Heart right ventricle (tissue), 16 donors: ENCODE data around the gene GALC. TPM values are rescaled to one million over a fixed set of nuclear protein-coding genes. Genes with fewer than 3 reads are reported as not detected.

Experiments
- ATAC-seq, 8 donors: fragments of 200-7000 bp; cut with Tn5 transposase; one replicate each; pipeline ENCODE4 v1.9.1; 2020; ENCODE audit warnings: mild to moderate bottlenecking in 8 of 8, moderate library complexity in 8 of 8, moderate number of reproducible peaks in 1 of 8
- DNase-seq, 2 donors: peaks; one replicate each; pipeline ENCODE4 v3.0.0-alpha.2; 2020
- H3K27ac ChIP-seq, 10 donors: fragments of 200-600 bp; sonication (generic) in 2 of 10; one replicate each; pipeline versions ENCODE4 v1.5.0 to v1.8.0; 2020 to 2022; ENCODE audit warnings: mild to moderate bottlenecking in 3 of 10
- H3K27me3 ChIP-seq, 7 donors: fragments of 200-600 bp; one replicate each; pipeline ENCODE4 v1.8.0; 2021 to 2022; ENCODE audit warnings: mild to moderate bottlenecking in 2 of 7
- H3K36me3 ChIP-seq, 9 donors: fragments of 200-600 bp; sonication (generic) in 1 of 9; one replicate each; pipeline versions ENCODE4 v1.5.0 to v1.8.0; 2020 to 2022; ENCODE audit warnings: mild to moderate bottlenecking in 2 of 9
- H3K4me1 ChIP-seq, 9 donors: fragments of 200-600 bp; sonication (generic) in 1 of 9; one replicate each; pipeline versions ENCODE4 v1.5.0 to v1.8.0; 2020 to 2022; ENCODE audit warnings: mild to moderate bottlenecking in 4 of 9
- H3K4me3 ChIP-seq, 10 donors: fragments of 200-600 bp; sonication (generic) in 2 of 10; one replicate each; pipeline versions ENCODE4 v1.5.0 to v1.8.0; 2020 to 2022; ENCODE audit warnings: mild to moderate bottlenecking in 7 of 10, moderate library complexity in 2 of 10
- H3K9me3 ChIP-seq, 11 donors: fragments of 200-600 bp in 10 of 11; sonication (generic) in 2 of 11; one replicate each; pipeline versions ENCODE4 v1.5.0 to v1.8.0; 2013 to 2022; ENCODE audit warnings: mild to moderate bottlenecking in 2 of 11, control low read depth in 1 of 11, moderate library complexity in 1 of 11
- WGBS, 2 donors: extraction: QIAGEN DNeasy Blood & Tissue Kit; methylation state at CpG; one replicate each; pipeline ENCODE4 v1.1.7; 2013; ENCODE audit warnings: inconsistent platforms in 1 of 2; 5-methylcytosine and 5-hydroxymethylcytosine counted together
- intact Hi-C, 10 donors: fragments of 100-400 bp; cut with DNase I; formaldehyde crosslinking; loops; one replicate each; pipeline versions ENCODE4 v1.11.1 to v1.14.2; 2022
- polyA plus RNA-seq, 2 donors: library from polyadenylated mRNA; stranded (reverse); fragments of 200-250 nt; gene quantifications; one replicate each; pipeline ENCODE4 v1.2.3, GENCODE V29; 2013
- total RNA-seq, 10 donors: library from RNA; stranded (reverse); fragmentation: NEBNext Ultra II Directional in 3 of 10; extraction: Animal tissue kit (Norgen Biotek cat#: 25700) in 3 of 10; gene quantifications; one replicate each; pipeline versions ENCODE4 v1.2.1 to v1.2.4, GENCODE V29; 2021 to 2023
- TF ChIP-seq, protein P1 (sequence below), 9 donors: fragments of 200-600 bp; sonication (generic) in 2 of 9; IDR thresholded peaks; one replicate each; pipeline versions ENCODE4 v1.5.0 to v1.8.0; 2021 to 2022; ENCODE audit warnings: antibody characterized with exemption in 9 of 9, mild to moderate bottlenecking in 5 of 9, moderate library complexity in 1 of 9
- donor health status: Arrhythmogenic right ventricular cardiomyopathy.
- donor health status: ischemic (EF 13 %, LVEDD 7.1; RV severe dilation, severe dysfunction).
- donor health status: healthy with polysubstance abuse.
- donor health status: DM: no; HTN: yes; CAD: no.
- donor health status: DM: no; HTN: no; CAD: no.
- donor health status: ischemic (EF 25% LVEDD 6.9; RV normal size, moderate dysfunction).
- donor health status: ischemic (EF 25% LVEDD 5.7; RV mildly dilated, moderate dysfunction).
- donor health status: healthy.
- donor health status: DM: yes; HTN: yes; CAD: no.
- donor health status: Ischemic cardiomyopathy.
- donor health status: ischemic (EF 35%, LVEDD 5.7; RV mildly dilated, moderate dysfunction).
- donor health status: nonischemic (EF 11% LVEDD 7.7; RV severe dilation, severe dysfunction).
- donor health status: DM: yes; HTN: yes; CAD: no.
- donor health status: PGD.
- donor health status: ischemic (EF 29% LVEDD 5.4; RV normal size, mild dysfunction).
- donor health status: nonischemic (EF 23%, LVEDD 6.1; RV moderate dilation, normal function).

Gene GALC
- total and polyA plus RNA-seq, 12 donors = 4.7 to 19.4 (median 14.1) TPM

DNA sequence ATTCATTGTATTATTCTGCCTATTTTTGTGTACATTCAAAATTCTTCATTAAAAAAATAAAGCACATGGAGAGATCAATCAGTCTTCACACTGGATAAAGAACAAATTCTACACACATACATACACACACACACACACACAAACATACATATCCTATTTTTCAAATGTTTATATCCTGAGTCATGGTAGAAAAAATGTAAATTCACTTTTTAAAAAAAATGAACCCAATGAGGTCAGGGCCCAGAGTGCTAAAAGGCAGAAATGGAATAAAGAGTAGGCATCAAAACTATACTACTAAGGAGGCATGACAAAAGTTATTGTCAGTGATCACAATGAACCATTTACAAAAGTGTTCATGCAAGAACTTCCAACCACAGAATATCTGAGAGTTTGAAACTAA is 17.3 kb downstream of the GALC start:
- no peak for DNase-seq
- TF ChIP-seq, protein P1, sequence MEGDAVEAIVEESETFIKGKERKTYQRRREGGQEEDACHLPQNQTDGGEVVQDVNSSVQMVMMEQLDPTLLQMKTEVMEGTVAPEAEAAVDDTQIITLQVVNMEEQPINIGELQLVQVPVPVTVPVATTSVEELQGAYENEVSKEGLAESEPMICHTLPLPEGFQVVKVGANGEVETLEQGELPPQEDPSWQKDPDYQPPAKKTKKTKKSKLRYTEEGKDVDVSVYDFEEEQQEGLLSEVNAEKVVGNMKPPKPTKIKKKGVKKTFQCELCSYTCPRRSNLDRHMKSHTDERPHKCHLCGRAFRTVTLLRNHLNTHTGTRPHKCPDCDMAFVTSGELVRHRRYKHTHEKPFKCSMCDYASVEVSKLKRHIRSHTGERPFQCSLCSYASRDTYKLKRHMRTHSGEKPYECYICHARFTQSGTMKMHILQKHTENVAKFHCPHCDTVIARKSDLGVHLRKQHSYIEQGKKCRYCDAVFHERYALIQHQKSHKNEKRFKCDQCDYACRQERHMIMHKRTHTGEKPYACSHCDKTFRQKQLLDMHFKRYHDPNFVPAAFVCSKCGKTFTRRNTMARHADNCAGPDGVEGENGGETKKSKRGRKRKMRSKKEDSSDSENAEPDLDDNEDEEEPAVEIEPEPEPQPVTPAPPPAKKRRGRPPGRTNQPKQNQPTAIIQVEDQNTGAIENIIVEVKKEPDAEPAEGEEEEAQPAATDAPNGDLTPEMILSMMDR (IDR thresholded peaks at IDR 0.05) = no peak

DNA sequence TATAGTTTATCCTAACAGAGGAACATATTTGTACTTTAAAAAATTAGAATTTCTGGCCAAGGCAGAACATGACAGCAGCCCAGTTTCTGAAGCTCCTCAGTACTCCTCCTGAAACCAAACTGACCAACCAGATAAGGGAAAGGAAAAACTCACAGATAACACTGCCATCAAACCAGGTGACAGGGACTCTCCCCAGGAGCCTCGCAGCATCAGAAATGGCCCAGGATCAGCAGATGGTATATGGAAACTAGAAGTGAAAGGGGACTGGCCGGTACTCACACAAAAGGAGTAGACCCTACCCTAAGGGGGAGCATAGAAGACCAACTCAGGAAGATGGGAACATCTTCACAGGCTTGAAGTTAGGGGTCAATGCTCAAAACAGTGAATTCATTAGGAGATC is 22.0 kb downstream of the GALC start:
- H3K27ac ChIP-seq = no peak overlapping the region
- H3K36me3 ChIP-seq = peaks cover 0 to 95% (median 7%) of the 10 kb centered on the region in 9 donors
- DNase-seq = no peak

More for the DNA sequence above, 17.3 kb downstream of the GALC start:
- Histone ChIP-seq H3K27me3 (no peaks in the 10 kb centered on the region), H3K9me3 (no peaks in the 10 kb centered on the region), H3K27ac (no peak overlapping the region), H3K4me3 (no peak overlapping the region), H3K4me1 (no peaks in the 10 kb centered on the region), H3K36me3 (peaks cover 0 to 82% (median 7%) of the 10 kb centered on the region in 9 donors)
- no peak for ATAC-seq
- intact Hi-C loops = no loop called here

DNA sequence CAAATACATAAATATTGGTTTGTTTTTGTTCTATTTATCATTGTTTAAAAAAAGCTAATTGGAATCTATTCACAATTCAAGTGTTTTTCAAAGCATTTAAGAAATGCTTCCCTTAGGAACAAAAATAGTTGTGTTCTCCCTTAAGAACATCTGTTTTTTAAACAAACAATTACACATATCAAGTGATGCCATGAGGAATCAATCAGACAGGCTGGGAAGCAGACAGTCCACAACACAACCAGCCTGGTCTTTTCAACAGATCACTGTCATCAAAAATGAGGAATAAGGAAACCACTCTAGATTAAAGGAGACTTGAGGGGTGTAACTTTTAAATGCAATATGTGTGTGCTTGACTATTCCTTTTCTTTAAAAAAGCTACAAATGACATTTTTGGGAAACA is 25.5 kb downstream of the GALC start:
- TF ChIP-seq, protein P1 (IDR thresholded peaks at IDR 0.05) = no peak
- H3K4me1 ChIP-seq = no peaks in the 10 kb centered on the region
- intact Hi-C loops = no loop called here
- no peak for ATAC-seq
- H3K27ac ChIP-seq = no peak overlapping the region
- DNase-seq = no peak
- H3K9me3 ChIP-seq = no peaks in the 10 kb centered on the region
- no peak overlapping the region for H3K4me3 ChIP-seq
- H3K27me3 ChIP-seq = no peaks in the 10 kb centered on the region
- H3K36me3 ChIP-seq = peaks cover 0 to 93% (median 7%) of the 10 kb centered on the region in 9 donors

More for the DNA sequence above, 22.0 kb downstream of the GALC start:
- no peak overlapping the region for H3K4me3 ChIP-seq
- ATAC-seq = no peak
- no peaks in the 10 kb centered on the region for H3K4me1 ChIP-seq
- H3K9me3 ChIP-seq = no peaks in the 10 kb centered on the region
- intact Hi-C loops = no loop called here
- no peaks in the 10 kb centered on the region for H3K27me3 ChIP-seq
- TF ChIP-seq, protein P1 (IDR thresholded peaks at IDR 0.05) = no peak
- 84 to 95% methylated on average over 2 of the region's 2 CpGs for WGBS, 2 donors

DNA sequence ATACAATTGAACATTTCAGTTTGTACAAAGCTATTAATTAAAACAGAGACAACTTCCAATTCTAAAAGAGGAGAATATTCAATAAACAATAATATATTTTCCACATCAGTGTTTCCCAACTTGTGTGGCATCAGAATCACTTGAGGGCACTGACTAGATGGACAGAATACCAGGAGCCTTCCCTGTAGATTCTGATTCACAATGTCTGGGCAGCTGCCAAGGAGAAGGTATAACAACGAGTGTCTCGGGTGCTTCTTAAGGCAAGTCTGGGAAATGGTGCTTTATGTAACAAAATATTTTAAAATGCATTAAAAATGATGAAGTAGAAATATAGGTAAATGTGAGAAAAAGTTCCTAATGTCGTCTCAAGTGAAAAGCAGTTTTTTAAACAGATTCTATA is 26.2 kb downstream of the GALC start:
- 80 to 89% methylated on average over 3 of the region's 3 CpGs for WGBS, 2 donors
- H3K9me3 ChIP-seq = no peaks in the 10 kb centered on the region
- peaks cover 0 to 91% (median 9%) of the 10 kb centered on the region in 9 donors for H3K36me3 ChIP-seq
- intact Hi-C loops = no loop called here
- no peak overlapping the region for H3K4me3 ChIP-seq
- DNase-seq = no peak
- ATAC-seq = no peak
- H3K4me1 ChIP-seq = no peaks in the 10 kb centered on the region
- TF ChIP-seq, protein P1 (IDR thresholded peaks at IDR 0.05) = no peak
- H3K27me3 ChIP-seq = no peaks in the 10 kb centered on the region
- H3K27ac ChIP-seq = no peak overlapping the region
